ENCODE measurements around the gene PRKCZ.
"Not testable (repeated sequence)": the region's sequence is repeated elsewhere in the genome, so short reads cannot be mapped to it uniquely, and the experiment has no call there.

PRKCZ gene

DNA sequence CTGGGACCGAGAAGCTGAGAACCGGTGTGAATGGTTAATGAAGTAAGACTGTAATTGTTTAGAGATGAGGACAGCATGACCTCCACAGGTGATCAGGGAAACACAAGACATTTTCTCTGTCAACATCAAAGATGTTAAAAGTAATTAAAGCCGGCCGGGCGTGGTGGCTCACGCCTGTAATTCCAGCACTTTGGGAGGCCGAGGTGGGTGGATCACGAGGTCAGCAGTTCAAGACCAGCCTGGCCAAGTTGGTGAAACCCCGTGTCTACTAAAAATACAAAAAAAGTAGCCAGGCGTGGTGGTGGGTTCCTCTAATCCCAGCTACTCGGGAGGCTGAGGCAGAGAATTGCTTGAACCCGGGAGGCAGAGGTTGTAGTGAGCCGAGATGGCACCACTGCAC lies 88.9 kb downstream of the PRKCZ start:
- not testable (repeated sequence) for DNase-seq

DNA sequence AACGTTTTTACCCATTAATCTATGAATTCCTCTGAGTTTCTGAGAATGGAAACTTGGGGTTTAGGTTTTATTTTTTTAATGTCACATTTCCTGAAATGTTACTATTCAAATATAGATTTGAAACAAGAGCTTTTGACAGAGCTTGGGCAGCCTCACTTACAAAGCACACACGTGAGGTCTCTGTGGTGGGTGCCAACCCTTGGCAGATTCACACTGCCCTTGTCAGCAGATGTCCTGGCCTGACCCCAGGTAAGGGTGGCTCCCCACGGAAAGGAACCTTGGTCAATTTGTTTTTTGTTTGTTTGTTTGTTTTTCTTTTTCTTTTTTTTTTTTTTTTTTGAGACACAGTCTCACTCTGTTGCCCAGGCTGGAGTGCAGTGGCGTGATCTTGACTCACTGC lies 90.8 kb downstream of the PRKCZ start:
- no peak for DNase-seq

DNA sequence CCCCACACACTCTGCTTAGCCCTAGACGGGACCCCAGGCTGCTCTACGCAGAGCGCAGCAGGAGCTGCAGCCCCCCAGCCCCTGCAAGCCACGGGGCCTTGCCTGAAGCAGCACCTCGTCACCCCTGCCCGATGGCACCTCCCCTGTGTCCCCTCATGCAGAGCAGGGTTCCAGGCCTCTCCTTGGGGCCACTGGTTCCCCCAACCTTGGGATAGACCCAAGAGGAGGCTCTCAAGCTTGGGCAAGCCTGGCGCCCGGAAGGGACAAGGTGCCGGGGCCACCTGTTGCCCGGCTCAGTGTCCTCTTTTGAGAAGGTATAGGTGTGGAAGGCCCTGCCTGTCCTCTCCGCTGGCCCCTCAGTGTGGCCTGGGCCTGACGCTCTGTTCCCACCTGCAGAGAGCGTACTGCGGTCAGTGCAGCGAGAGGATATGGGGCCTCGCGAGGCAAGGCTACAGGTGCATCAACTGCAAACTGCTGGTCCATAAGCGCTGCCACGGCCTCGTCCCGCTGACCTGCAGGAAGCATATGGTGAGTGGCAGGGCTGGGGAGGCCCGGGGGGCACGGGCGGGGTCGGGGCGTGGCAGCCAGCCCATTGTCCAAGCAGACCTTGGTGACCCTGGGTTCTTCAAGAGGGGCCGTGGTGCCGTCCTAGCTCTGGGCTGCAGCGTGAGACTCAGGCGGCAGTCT lies 93.7 kb downstream of the PRKCZ start:
- no peak for DNase-seq

DNA sequence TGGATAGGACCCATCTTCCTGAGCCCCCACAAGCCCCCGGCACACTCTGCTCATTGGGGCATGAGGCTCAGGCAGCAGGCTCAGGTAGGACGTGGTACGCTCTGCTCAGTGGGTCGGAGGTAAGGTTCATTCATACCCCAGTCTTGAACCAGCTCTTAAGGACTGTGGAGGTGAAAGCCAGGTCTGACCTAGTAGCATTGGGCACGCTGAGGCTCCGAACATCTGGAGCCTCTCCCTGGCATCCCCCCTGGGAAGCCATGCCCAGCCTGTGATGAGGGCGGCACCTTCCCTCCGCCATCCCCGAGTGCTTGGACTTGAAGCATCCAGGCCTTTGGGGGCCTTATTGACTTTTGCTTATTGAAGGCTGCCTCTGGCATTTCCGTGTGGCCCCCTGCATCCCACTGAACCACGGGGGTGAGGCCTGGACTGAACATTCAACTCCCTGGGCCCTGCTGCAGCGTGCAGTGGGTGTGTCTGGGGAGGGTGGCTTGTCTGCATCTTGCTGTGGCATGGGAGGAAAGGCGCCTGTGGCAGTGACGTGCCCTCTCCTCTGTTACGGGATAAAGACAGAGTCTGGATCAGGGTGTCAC lies 94.4 kb downstream of the PRKCZ start:
- no peak for DNase-seq

DNA sequence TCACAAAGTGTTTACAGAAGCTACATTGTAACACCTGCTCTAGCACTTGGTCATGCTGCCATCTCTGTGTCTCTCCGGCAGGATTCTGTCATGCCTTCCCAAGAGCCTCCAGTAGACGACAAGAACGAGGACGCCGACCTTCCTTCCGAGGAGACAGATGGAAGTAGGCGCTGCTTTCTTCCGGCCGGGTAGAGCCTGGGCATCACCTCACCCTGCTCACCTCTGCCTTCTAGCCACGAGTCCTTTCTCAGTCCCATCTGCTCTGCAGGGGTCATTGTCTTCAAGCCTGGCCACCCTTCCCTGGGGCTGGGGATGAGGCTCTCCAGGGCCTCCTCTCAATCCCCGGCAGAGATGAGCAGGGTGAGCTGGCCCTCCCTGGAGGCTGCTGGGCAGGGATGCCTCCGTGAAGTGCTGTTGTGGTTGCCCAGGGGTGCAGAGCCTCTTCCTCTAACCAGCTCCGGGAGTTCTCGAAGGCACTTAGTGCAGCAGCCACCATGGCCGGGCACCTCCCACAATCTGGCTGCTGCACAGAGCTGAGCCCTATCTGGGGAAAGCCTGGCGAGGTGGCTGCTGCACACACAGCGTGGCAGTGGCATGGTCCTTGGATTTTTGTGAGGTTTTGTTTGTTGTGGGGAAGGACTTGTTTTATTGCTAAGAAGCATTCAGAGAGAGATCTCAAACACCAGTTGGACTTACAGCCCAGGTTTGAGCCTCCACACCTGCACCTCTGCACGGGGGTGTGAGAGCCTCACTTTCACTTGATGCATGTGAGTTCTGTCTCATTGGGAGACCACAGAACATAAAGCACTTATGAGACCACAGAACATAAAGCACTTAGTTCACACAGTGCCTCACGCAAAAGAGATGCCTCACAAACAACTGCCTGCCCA lies 96.0 kb downstream of the PRKCZ start:
- DNase-seq, result no peak

DNA sequence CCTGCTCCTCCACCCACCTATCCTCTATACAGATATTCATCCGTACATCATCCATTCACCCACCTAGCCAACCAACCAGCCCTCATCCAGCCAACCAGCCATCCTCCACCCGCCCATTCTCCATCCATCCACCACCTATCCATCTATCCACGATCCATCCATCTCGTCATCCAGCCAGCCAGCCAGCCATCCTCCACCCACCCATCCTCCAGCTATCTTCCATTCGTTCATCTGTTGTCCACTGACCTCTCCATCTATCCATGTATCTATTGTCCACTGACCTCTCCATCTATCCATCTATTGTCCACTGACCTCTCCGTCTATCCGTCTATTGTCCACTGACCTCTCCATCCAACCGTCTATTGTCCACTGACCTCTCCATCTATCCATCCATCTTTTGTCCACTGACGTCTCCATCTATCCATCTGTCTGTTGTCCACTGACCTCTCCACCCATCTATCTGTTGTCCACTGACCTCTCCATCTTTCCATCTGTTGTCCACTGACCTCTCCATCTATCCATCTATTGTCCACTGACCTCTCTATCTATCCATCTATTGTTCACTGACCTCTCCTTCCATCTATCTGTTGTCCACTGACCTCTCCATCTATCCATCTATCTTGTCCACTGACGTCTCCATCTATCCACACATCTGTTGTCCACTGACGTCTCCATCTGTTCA lies 96.8 kb downstream of the PRKCZ start:
- no peak for DNase-seq

DNA sequence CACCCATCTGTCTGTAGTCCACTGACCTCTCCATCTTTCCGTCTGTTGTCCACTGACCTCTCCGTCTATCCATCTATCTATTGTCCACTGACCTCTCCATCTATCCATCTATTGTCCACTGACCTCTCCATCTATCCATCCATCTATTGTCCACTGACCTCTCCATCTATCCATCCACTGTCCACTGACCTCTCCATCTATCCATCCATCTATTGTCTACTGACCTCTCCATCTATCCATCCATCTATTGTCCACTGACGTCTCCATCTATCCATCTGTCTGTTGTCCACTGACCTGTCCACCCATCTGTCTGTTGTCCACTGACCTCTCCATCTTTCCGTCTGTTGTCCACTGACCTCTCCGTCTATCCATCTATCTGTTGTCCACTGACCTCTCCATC lies 97.7 kb downstream of the PRKCZ start:
- DNase-seq, result not testable (repeated sequence)

DNA sequence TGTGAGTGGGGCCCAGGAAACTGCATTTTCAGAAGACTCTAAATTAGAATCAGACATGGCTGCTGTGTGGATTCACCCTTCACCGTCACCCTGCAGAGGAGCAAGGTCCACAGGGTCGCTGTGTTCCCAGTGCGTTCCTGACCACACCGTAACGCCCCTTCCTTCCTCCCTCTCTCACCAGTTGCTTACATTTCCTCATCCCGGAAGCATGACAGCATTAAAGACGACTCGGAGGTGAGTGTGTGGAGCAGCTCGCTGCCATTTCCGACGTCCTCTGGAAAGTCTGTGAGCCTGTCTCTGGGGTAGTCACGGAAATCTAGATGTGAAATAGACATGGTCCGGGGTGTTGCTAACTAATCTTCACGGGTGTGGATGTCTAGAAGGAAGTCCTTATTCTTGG lies 98.5 kb downstream of the PRKCZ start:
- no peak for DNase-seq

DNA sequence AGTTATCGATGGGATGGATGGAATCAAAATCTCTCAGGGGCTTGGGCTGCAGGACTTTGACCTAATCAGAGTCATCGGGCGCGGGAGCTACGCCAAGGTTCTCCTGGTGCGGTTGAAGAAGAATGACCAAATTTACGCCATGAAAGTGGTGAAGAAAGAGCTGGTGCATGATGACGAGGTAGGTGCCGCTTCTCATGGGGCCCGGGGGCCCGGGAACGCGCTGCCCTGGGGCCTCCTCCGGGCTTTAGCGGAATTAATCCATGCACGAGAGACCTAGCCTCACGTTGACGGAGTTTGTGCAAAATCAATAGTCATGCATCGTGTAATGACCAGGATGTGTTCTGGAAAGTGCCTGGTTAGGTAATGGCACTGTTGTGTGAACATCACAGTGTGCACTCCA lies 100.6 kb downstream of the PRKCZ start:
- DNase-seq, result no peak

DNA sequence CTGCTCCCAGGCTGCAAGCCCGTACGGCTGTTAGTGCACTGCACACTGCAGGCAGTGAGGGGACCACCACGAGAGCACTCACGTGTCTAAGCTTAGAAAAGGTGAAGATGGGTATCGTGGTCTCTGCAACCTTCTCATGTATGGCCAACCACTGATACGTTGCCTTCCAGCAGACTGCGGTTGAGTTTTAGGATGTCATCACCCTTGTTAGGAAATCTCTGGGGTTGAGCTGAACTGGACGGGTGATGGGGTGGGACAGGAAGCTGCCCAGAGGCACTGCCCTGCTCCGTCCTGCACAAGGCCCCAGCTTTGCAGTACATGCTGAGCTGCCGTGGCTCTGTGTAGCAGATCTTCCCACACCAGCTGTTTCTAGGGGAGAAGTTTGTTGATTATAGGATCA lies 101.0 kb downstream of the PRKCZ start:
- DNase-seq, result no peak

DNA sequence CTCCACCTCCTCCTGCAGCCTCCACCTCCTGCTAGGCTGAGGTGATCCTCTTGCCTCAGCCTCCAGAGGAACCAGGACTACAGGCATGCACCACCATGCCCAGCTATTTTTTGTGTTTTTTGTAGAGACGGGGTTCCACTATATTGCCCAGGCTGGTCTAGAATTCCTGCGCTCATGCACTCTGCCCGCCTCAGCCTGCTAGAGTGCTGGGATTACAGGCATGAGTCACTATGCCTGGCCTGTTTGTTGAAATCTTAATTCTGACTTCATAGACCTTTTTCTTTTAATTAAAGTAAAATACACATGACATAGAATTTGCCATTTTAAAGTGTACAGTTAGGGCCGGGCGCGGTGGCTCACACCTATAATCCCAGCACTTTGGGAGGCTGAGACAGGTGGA lies 101.7 kb downstream of the PRKCZ start:
- no peak for DNase-seq

DNA sequence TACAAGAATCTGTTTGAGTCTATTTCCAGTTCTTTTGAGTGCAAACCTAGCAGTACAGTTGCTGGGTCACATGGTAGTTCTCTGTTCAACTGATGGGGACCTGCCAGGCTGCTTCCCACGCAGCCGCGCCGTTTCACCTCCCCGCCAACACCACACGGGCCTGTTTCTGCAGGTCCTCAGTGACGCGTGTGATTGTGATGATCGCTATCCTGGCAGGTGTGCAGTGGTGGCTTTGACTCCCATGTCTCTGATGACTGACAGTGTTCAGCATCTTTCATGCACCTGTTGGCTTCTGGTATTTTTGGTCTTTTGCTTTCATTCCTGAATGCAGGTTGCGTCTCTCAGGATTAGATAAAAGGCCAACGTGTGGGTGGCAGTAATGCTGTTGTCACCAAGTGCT lies 102.7 kb downstream of the PRKCZ start:
- DNase-seq, result no peak

DNA sequence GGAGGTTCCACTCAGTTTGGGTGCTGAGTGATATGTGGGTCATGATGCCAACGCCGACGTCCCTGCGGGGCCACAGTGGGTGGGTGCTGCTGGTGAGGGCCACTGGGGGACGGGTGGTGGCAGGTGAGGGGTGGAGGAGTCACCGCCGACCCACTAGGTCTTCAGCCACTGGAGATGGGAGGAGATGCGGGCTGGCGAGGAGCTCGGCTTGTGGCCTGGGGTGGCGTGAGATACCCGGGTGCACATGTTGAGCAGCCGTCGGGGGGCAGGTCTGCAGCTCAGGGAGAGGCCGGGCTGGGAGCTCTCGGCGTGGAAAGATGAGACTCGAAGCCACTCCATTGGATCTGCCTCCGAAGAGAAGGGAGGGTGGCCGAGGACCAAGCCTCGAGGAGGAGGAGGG lies 103.8 kb downstream of the PRKCZ start:
- no peak for DNase-seq

DNA sequence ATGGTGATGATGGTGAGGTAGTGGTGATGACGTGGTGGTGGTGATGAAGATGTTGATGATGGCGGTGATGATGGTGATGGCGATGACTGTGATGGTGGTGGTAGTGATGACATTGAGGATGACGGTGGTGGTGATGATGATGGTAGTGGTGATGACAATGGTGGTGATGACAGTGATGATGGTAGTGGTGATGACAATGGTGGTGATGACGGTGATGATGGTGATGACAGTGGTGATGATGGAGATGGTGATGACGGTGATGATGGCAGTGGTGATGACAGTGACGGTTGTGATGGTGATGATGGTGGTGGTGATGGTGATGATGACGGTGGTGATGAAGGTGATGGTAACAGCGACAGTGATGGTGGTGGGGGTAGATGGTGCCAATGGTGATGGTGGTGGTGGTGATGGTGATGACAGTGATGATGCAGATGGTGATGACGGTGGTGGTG lies 105.0 kb downstream of the PRKCZ start:
- no peak for DNase-seq

DNA sequence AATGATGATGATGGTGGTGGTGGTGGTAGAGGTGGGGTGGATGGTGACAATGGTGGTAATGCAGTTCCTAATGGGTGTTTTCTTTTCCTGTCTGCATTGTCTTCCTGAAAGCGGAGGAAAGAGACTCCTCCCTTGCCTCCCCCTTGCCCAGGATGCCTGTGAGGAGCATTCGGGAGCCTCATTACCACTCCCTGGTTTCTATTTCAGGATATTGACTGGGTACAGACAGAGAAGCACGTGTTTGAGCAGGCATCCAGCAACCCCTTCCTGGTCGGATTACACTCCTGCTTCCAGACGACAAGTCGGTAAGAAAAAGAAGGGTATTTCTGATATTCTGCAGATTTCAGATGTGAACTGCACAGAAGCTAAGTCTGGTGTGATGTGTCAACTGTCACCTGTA lies 105.6 kb downstream of the PRKCZ start:
- DNase-seq, result no peak

DNA sequence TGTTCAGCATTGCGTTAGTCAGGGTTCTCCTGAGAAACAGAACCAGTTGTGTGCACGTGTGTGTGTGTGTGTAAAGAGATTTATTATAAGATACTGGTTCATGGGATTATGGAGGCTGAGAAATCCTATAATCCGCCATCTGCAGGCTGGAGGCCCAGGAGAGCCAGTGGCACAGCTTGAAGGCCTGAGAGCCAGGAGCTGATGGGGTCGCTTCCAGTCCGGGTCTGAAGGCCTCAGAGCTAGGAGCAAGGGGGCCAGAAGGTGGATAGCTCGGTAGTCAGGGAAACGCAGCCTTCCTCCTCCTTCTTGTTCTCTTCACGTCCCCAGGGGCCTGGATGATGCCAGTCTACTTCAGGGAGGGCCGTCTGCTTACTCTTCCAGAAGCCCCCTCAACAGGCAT lies 106.7 kb downstream of the PRKCZ start:
- no peak for DNase-seq

DNA sequence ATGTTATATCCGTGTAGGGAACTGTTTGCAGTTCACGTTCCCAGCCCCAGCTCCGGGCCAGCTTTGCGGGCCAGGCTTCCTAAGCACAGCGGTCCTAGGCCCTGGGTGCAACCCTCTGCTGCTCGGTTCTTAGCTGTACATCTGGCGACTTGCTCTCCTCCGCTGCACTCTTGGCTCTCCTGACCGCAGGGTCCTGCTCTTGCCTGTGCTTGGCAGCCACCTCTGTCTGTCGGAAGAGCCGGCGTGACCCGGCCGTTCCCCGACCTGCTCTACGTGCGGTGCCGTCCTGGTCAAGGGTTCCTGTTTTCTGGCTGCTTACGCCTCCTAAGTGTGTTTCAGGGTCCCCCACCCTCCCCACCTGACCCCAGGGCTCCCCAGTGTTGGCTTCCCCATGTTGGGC lies 107.6 kb downstream of the PRKCZ start:
- no peak for DNase-seq

DNA sequence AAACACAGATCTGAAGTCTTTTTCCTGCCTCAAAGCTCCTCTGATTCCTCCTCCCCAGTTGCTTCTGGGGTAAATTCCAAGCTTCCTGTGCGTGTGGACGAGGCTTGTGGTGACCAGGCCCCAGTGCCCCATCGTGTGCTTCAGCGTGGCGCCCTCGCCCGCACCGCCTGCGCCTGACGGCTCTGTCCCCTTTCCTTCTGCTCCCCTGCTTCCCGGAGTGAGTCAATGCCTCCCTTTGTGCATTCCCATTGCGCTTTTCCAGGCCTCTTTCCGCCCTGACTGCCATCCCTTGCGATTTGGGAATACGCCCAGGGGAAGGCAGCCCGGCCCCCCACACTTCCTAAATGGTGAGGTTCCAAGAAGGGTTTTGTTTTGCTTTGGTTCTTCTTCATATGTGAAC lies 108.1 kb downstream of the PRKCZ start:
- no peak for DNase-seq

DNA sequence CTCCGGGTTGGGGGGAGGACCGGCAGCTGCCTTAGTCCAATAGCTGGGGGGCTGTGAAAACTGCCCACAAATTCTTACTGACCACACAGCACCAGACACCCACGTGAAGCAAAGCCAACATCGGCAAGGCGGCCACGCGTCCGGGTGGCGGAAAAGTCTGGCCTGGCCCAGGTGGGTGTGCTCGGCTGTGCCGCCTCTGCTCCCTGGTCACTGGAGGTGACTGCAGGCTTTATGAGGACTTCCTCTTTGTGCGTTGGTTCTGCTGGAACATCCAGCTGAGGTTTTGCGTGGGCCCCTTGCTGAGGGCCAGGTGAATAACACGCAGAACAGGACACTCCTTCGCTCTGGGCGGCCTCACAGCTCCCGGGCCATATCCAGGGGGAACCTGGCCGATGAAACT lies 108.9 kb downstream of the PRKCZ start:
- DNase-seq, result no peak

DNA sequence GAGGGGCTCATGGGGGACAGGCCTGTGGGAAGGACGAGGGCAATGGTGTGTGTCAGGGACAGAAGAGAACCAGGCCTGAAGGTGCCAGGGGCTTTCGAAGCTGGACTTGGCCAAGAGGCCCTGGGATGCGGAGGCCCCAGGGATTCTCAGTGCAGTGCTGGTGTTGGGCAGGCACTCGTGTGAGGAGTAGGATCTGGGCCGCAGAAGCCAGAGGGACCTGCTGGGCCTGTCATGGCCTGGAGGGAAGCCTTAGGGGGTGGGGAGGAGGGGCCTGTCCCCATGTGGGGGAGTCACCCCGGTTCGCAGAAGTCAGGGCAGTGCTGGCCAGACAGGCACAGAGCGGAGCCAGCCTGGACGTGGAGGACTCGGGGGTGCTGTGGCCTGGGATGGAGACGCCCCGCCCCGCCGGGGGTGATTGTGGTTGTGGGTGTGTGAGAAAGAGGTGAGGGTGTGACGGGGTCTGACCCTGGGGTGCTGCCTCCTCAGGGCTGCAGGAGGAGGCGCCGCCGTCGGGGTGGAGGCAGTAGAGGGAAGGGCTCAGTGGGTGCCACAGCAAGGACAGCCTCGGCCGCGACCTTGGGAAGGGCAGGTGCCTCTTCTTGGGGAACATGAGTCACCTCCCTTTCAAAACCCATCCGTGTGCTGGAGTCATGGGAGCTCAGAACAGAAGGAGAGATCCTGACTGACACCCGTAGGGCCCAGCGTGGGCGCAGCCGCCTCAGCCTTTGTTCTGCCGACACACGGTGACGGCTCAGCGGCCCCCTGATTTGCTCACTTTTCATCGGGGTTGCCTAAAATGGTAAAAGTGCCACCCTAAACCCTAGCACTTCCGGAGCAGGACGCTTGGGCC lies 110.5 kb downstream of the PRKCZ start:
- no peak for DNase-seq

DNA sequence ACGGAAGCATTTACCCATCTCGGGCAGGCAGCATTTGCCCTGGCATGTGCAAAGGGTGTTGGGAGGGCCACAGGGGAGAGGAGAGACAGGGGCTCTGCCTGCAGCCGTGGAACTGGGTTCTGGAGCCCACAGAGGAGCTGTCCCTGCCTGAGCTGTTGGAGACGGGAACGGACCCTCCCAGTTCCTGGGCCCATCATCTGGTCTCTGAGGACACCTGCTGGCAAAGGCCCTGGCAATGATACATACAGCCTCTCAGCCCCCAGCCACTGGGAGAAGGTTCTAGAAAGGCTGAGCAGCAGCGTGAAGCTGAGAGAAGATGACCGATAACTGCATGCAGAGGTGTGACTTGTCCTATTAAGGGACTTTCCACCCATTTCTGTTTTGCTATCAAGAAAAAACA lies 113.0 kb downstream of the PRKCZ start:
- no peak for DNase-seq

DNA sequence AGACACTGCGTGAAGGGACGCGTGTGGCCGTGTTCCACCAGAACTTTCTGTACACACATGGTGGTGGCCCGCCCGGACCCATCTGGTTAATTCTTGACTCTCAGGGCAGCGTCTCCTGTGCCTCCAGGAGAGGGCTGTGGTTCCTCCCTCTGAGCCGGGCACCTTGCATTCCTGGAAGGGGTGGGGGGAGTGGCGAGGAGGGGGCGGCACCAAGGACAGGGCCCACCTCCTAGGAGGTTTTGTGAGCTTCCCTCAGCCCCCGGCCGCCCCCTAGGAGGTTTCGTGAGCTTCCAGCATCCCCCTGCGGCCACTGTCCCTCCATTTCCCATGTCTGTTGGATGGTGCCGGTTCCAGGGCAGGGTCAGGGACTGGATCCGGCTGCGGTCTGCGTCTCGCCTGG lies 115.4 kb downstream of the PRKCZ start:
- DNase-seq, result no peak

DNA sequence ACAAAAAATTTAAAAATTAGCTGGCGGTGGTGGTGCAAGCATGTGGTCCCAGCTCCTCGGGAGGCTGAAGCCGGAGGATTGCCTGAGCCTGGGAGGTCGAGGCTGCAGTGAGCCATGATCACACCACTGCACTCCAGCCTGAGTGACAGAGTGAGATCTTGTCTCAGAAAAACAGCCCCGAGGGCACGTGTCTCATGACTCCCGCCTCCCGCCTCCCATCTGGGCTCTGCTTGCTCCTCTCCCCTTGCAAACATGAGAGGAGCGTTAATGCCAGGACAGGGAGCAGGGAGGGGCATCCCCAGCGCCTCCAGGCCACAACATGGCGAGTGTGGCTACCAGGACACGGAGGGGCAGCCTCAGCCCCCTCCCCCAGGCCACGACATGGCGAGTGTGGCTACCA lies 116.0 kb downstream of the PRKCZ start:
- no peak for DNase-seq

All from DMS53 (cell line).